T-cell (primary cell): ENCODE measurements around the gene LRRC4. TPM values are rescaled to one million over a fixed set of nuclear protein-coding genes. Genes with fewer than 3 reads are reported as not detected.

Experiments used
- ATAC-seq, 4 experiments: fragments of 200-7000 bp in 3 of 4; fragments of 150-1000 bp in 1 of 4; cut with Tn5 transposase; replicated peaks in 1 of 4; 1 replicate in 3 of 4; 2 replicates in 1 of 4; pipeline ENCODE4 v1.10.0; 2021; ENCODE audit warnings: moderate library complexity in 3 of 4, mild to moderate bottlenecking in 2 of 4, moderate number of reproducible peaks in 1 of 4
- CTCF ChIA-PET, 2 donors: fragments of 300-600 bp; sonication (Branson Sonifier 250); formaldehyde crosslinking; loops; one replicate each; lab custom pipeline; 2022; ENCODE audit warnings: antibody characterized with exemption in 2 of 2; lab: Charles Lee
- POLR2A ChIA-PET, 2 donors: fragments of 300-600 bp; sonication (Branson Sonifier 250); formaldehyde crosslinking; loops; one replicate each; lab custom pipeline; 2022; ENCODE audit warnings: antibody characterized with exemption in 2 of 2; lab: Charles Lee
- DNase-seq, 35 experiments: peaks; one replicate each; pipeline versions ENCODE4 v3.0.0 to v3.0.0-alpha.2; 2013 to 2023
- H3K27ac ChIP-seq: one replicate; pipeline ENCODE4 v1.5.1; 2013; ENCODE audit warnings: low read length
- H3K27me3 ChIP-seq, 2 experiments: replicated peaks in 1 of 2; 1 replicate in 1 of 2; 2 replicates in 1 of 2; pipeline versions ENCODE4 v1.6.1 to v1.7.0; 2013; ENCODE audit warnings: low read length in 1 of 2, mixed read lengths in 1 of 2; ENCODE audit not compliant: control insufficient read depth in 2 of 2, insufficient read depth in 2 of 2; ENCODE audit errors: extremely low read depth in 1 of 2
- H3K36me3 ChIP-seq, 2 donors: 1 replicate in 1 of 2; 2 replicates in 1 of 2; pipeline versions ENCODE4 v1.6.1 to v1.7.0; 2013; ENCODE audit warnings: low read length in 1 of 2; ENCODE audit not compliant: control insufficient read depth in 2 of 2, insufficient read depth in 1 of 2; ENCODE audit errors: extremely low read depth in 1 of 2
- H3K4me1 ChIP-seq, 2 experiments: 1 replicate in 1 of 2; 2 replicates in 1 of 2; pipeline versions ENCODE4 v1.6.1 to v1.7.0; 2013; ENCODE audit warnings: low read length in 2 of 2, mixed read lengths in 1 of 2; ENCODE audit not compliant: insufficient read depth in 2 of 2, control insufficient read depth in 1 of 2; ENCODE audit errors: extremely low read depth in 1 of 2
- H3K4me3 ChIP-seq, 2 donors: 1 replicate in 1 of 2; 2 replicates in 1 of 2; pipeline versions ENCODE4 v1.5.1 to v1.7.0; 2013; ENCODE audit warnings: mild to moderate bottlenecking in 2 of 2, low read length in 1 of 2, moderate library complexity in 1 of 2; ENCODE audit not compliant: control insufficient read depth in 1 of 2; ENCODE audit errors: extremely low read depth in 1 of 2
- H3K9me3 ChIP-seq: 2 replicates; pipeline ENCODE4 v1.7.0; 2013
- H3K27ac Mint-ChIP-seq, 2 donors: one replicate each; pipeline ENCODE4 v1.8.0; 2020 to 2021; ENCODE audit warnings: mild to moderate bottlenecking in 2 of 2, mixed read lengths in 2 of 2
- H3K27me3 Mint-ChIP-seq, 2 donors: one replicate each; pipeline ENCODE4 v1.8.0; 2021 to 2022; ENCODE audit warnings: mixed read lengths in 2 of 2
- H3K36me3 Mint-ChIP-seq: one replicate; pipeline ENCODE4 v1.8.0; 2021; ENCODE audit warnings: mixed read lengths
- H3K4me1 Mint-ChIP-seq, 3 donors: one replicate each; pipeline ENCODE4 v1.8.0; 2020 to 2022; ENCODE audit warnings: mixed read lengths in 3 of 3, mild to moderate bottlenecking in 1 of 3
- H3K4me3 Mint-ChIP-seq, 3 donors: one replicate each; pipeline ENCODE4 v1.8.0; 2020 to 2022; ENCODE audit warnings: mild to moderate bottlenecking in 3 of 3, mixed read lengths in 3 of 3, moderate library complexity in 3 of 3
- H3K9me3 Mint-ChIP-seq, 3 donors: one replicate each; pipeline ENCODE4 v1.8.0; 2020 to 2022; ENCODE audit warnings: mixed read lengths in 3 of 3
- WGBS: methylation state at CpG from one replicate; pipeline ENCODE4 v1.1.5; 2013; ENCODE audit warnings: missing lambda C conversion rate; ENCODE audit not compliant: insufficient coverage; 5-methylcytosine and 5-hydroxymethylcytosine counted together
- total RNA-seq, 35 experiments: library from RNA in 6 of 35; stranded (reverse) in 6 of 35; fragments of 120-200 nt in 1 of 35; gene quantifications; one replicate each; pipeline versions ENCODE4 v1.2.1 to v1.2.4 and lab custom pipeline; 2013 to 2026

LRRC4 gene
- total RNA-seq, 5 donors from 2014 or later (not counting 1 experiment from before 2014, with no cell fraction given): 0.07 to 0.77 (median 0.18) TPM; not detected in 2

DNA sequence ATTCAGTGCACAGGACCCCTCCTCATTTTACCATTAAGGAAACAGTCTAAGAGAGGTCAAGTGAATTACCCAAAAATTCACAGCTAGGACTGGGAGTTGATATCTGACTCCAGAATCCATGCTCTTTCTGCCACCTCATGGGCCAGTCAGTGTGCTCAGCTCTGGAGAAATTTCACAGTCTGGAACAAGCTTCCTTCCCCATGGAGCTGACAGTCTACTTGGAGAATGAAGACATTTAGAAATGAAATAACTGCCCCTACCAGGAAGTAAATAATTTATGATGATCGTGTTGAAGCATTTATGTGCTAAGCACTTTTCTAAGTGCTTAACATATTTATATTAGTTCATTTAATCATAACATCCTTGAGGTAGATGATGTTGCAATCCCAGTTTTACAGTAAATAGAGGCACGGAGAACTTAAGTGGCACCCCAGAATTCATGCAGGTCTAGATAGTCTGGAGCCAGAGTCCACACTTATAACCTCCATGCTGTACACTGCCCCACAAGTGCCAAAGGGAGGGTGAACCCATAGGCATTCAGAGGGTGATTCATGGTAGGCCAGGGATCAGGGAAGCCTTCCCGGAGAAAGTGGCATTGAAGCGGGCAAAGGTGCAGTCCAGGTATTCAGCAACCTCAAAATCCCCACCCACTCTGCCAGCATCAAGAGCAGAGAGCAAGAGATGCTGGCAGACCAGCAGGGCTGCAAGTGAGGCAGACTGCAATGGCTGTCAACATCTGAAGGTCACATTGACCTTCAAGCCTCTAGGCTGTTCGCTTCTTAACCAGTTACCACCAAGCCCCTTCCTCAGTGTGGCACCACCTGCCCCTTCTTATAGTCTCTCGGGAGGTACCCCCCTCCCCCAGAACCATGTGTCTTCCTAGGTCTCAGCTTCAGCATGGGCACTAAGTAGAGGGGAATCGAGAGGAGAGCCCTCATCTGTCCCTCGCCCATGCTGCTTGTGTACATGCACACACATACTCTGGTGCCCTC lies 38.4 kb upstream of the LRRC4 start:
- CTCF ChIA-PET: no interaction called here
- Mint-ChIP-seq H3K4me3 (no peak overlapping the region), H3K27me3 (no peaks in the 10 kb centered on the region), H3K36me3 (peaks cover 12% of the 10 kb centered on the region), H3K4me1 (peaks cover 24 to 30% (median 29%) of the 10 kb centered on the region in 3 donors), H3K27ac (no peak overlapping the region), H3K9me3 (no peaks in the 10 kb centered on the region)
- H3K4me1 ChIP-seq: peaks cover 6 to 30% of the 10 kb centered on the region in 2 experiments
- no peak for ATAC-seq
- no peak for DNase-seq
- H3K9me3 ChIP-seq: no peaks in the 10 kb centered on the region
- no peaks in the 10 kb centered on the region for H3K27me3 ChIP-seq
- H3K4me3 ChIP-seq: no peak overlapping the region
- POLR2A ChIA-PET: no interaction called here
- H3K27ac ChIP-seq: no peak overlapping the region
- 97% methylated on average over 4 of the region's 8 CpGs for WGBS
- peaks cover 0 to 5% of the 10 kb centered on the region in 2 donors for H3K36me3 ChIP-seq

DNA sequence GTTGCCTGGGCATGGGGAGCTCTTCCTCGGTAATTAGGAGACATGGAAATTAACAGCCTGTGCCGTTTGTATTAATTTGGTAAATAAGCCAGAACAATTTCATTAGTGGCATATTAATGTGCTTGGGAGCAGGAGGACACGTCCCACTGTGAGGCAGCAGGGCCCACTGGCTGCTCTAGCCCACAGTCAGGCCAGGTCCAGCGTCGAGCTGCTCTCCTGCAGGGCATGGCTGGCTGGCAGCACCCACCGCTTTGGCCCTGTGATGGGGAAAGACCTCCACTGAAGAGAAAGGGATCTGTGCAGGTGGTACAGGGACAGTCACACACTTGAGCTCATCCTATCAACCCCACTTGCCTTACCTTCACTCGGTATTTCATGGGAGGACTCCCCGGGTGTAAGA lies 37.5 kb upstream of the LRRC4 start:
- ChIA-PET CTCF (no interaction called here), POLR2A (no interaction called here)
- H3K36me3 ChIP-seq: no peaks in the 10 kb centered on the region
- no peak overlapping the region for H3K4me3 Mint-ChIP-seq
- WGBS: 100% methylated on average over 1 of the region's 8 CpGs
- H3K36me3 Mint-ChIP-seq: peaks cover 19% of the 10 kb centered on the region
- H3K9me3 ChIP-seq: no peaks in the 10 kb centered on the region
- DNase-seq: no peak
- H3K27ac Mint-ChIP-seq: no peak overlapping the region
- no peaks in the 10 kb centered on the region for H3K9me3 Mint-ChIP-seq
- no peak overlapping the region for H3K4me3 ChIP-seq
- H3K27ac ChIP-seq: no peak overlapping the region
- peaks cover 6 to 30% of the 10 kb centered on the region in 2 experiments for H3K4me1 ChIP-seq
- peaks cover 29 to 32% (median 31%) of the 10 kb centered on the region in 3 donors for H3K4me1 Mint-ChIP-seq
- no peak for ATAC-seq
- no peaks in the 10 kb centered on the region for H3K27me3 Mint-ChIP-seq
- no peaks in the 10 kb centered on the region for H3K27me3 ChIP-seq

DNA sequence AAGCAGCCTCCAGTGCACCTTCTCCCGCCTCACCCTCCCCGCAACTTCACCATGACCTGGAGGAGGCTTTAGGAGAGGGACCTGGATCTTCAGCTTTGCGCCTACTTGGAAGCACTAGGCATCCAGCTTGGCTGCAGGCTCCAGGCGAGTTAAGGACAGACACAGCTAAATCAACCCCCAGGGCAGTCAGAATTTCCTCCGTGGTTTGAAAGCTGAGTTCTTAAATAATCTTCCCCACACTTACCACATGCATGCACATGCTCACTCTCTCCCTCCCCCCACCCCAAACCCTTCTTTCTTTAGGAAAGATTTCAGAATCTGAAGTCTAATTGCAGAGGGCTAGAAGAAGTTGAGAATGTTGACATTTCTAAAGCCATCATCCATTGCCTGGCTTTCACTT lies 36.7 kb upstream of the LRRC4 start:
- H3K9me3 ChIP-seq: no peaks in the 10 kb centered on the region
- H3K4me1 ChIP-seq: peaks cover 6 to 30% of the 10 kb centered on the region in 2 experiments
- no peaks in the 10 kb centered on the region for H3K27me3 ChIP-seq
- no peak for ATAC-seq
- H3K4me3 ChIP-seq: no peak overlapping the region
- POLR2A ChIA-PET: no interaction called here
- no peak overlapping the region for H3K27ac ChIP-seq
- Mint-ChIP-seq H3K9me3 (no peaks in the 10 kb centered on the region), H3K36me3 (peaks cover 23% of the 10 kb centered on the region), H3K4me1 (peaks cover 29 to 34% (median 32%) of the 10 kb centered on the region in 3 donors), H3K27me3 (no peaks in the 10 kb centered on the region), H3K27ac (no peak overlapping the region), H3K4me3 (no peak overlapping the region)
- no peak for DNase-seq
- WGBS: 62% methylated on average over 3 of the region's 5 CpGs
- CTCF ChIA-PET: no interaction called here
- no peaks in the 10 kb centered on the region for H3K36me3 ChIP-seq

DNA sequence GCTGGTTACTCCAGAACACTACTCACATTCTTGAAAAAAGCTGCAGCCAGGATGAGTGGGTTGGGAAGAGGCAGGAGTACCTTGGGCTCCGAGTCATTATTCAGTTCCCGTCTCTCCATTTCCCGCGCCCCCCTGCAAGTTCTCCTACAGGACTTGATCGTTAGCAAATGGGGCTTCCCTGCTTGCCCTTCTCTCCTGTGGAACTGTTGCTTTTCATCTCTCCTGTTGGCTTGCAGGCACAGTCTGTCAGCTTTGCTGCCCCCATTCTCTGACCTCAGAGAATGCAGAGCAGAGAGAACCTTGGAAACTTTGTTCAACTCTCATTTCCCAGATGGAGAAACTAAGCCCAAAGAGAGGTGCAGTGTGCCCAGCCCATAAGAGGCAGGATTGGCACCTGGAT lies 35.6 kb upstream of the LRRC4 start:
- ChIA-PET POLR2A (interaction anchor here in 1 of 2 donors (0.5 kb wide), 1 partner anchor 1900 kb away, joined by 4 read pairs; no protein-coding TSS in a partner anchor), CTCF (no interaction called here)
- no peaks in the 10 kb centered on the region for H3K36me3 ChIP-seq
- Mint-ChIP-seq H3K4me3 (no peak overlapping the region), H3K27me3 (no peaks in the 10 kb centered on the region), H3K27ac (peak overlapping the region in 1 of 2 donors; percentile 49), H3K36me3 (peaks cover 25% of the 10 kb centered on the region), H3K4me1 (peaks cover 26 to 33% (median 31%) of the 10 kb centered on the region in 3 donors), H3K9me3 (no peaks in the 10 kb centered on the region)
- H3K4me1 ChIP-seq: peaks cover 6 to 25% of the 10 kb centered on the region in 2 experiments
- no peak overlapping the region for H3K4me3 ChIP-seq
- no peaks in the 10 kb centered on the region for H3K27me3 ChIP-seq
- 93% methylated on average over 5 of the region's 5 CpGs for WGBS
- H3K27ac ChIP-seq: no peak overlapping the region
- ATAC-seq: no peak
- DNase-seq: no peak
- no peaks in the 10 kb centered on the region for H3K9me3 ChIP-seq

DNA sequence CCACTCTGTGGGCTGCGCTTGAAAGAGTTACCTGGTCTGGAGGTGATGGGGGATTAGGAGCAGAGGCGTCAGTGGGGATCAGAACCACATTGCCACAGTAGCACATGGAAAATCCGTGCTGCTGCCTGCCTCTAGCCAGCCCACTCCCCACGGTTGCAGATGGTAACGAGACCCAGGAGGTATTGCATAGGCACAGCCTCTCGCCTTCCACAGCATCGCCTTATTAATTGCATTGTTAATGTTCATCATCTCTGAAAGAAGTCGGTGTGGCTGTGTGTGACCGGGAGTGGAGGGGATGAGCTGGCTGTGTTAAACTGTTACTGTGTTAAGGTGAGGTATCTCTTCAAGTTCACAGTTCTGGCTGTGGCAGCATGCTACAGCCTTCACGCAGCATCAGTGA lies 35.2 kb upstream of the LRRC4 start:
- H3K4me3 Mint-ChIP-seq: no peak overlapping the region
- Histone ChIP-seq H3K27me3 (no peaks in the 10 kb centered on the region), H3K4me3 (no peak overlapping the region), H3K36me3 (no peaks in the 10 kb centered on the region), H3K4me1 (peaks cover 6 to 26% of the 10 kb centered on the region in 2 experiments), H3K27ac (no peak overlapping the region), H3K9me3 (no peaks in the 10 kb centered on the region)
- CTCF ChIA-PET: no interaction called here
- H3K36me3 Mint-ChIP-seq: peaks cover 25% of the 10 kb centered on the region
- no peaks in the 10 kb centered on the region for H3K27me3 Mint-ChIP-seq
- WGBS: 100% methylated on average over 8 of the region's 10 CpGs
- POLR2A ChIA-PET: interaction anchor here in 1 of 2 donors (0.5 kb wide), 1 partner anchor 1900 kb away, joined by 4 read pairs; no protein-coding TSS in a partner anchor
- peaks cover 22 to 30% (median 27%) of the 10 kb centered on the region in 3 donors for H3K4me1 Mint-ChIP-seq
- no peaks in the 10 kb centered on the region for H3K9me3 Mint-ChIP-seq
- peak overlapping the region in 1 of 2 donors; percentile 49 for H3K27ac Mint-ChIP-seq
- ATAC-seq (no peak), DNase-seq (no peak)

DNA sequence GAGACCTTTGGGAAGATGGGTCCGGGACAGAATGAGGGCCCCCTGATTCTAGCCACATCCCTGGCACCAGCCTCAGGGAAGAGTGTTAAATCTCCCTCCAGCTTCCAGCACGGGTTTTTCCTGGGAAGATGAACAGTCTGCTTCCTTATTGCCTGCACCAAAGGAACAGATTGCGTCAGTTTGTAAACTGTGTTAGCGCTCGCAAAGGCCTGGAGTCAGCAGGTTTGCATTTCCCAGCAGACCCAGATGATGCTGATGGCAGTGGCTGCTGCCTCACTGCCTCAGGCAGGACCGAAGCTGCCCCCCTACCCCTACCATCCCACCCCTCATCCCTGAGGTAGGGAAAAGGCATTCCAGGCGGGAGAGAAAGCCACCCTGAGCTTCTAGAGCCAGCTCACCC lies 34.6 kb upstream of the LRRC4 start:
- H3K4me1 Mint-ChIP-seq: peaks cover 21 to 30% (median 24%) of the 10 kb centered on the region in 3 donors
- Histone ChIP-seq H3K4me1 (peaks cover 7 to 31% of the 10 kb centered on the region in 2 experiments), H3K4me3 (no peak overlapping the region), H3K27me3 (no peaks in the 10 kb centered on the region), H3K27ac (no peak overlapping the region), H3K9me3 (no peaks in the 10 kb centered on the region), H3K36me3 (no peaks in the 10 kb centered on the region)
- DNase-seq (no peak), ATAC-seq (no peak)
- peaks cover 23% of the 10 kb centered on the region for H3K36me3 Mint-ChIP-seq
- no peak overlapping the region for H3K27ac Mint-ChIP-seq
- POLR2A ChIA-PET: no interaction called here
- no peaks in the 10 kb centered on the region for H3K9me3 Mint-ChIP-seq
- H3K27me3 Mint-ChIP-seq: no peaks in the 10 kb centered on the region
- 97% methylated on average over 4 of the region's 7 CpGs for whole genome bisulfite sequencing
- CTCF ChIA-PET: no interaction called here
- no peak overlapping the region for H3K4me3 Mint-ChIP-seq
